ENCODE measurements around the gene THRB.

THRB gene

DNA sequence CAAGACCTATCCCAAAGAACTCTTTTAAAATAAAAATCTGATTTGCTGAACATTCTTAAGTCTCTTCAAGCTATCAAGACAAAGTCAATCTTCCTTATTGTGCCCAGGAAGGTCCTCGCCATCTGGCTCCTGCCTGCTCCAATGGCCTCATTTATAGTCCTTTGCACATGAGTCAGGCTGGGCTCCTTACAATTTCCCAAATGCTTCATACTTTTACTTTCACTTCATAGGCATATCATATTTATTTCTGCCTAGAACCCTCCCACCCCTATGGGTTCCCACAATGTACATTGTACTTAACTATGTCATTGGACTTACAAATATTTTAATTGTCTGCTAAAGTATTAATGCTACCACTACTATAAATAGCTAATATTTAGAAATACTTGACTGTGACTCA lies 9.1 kb downstream of the THRB start:
- no peak for DNase-seq

DNA sequence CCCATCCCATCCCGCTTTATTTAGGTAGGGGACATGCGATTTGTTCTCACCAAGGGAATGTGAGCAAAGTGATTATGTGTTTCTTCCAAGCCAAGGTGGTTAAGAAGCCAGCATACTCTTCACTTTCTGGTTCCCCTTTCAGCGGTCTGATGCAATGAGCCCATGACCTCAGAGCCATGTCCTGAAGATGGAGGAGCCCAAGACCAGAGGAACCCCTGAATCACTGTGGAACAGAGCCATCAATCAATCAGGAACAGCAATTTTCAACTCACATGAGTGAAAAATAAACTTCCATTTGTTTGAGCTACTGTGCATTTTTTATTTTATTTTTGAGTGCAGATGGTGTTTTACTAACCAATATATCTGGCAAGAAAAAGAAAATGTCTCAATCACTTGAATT lies 10.8 kb downstream of the THRB start:
- DNase-seq, result peak; percentile 32

GRCh38 chr3:24482096-24482705 lies 12.4 kb downstream of the THRB start:
- no peak for DNase-seq

DNA sequence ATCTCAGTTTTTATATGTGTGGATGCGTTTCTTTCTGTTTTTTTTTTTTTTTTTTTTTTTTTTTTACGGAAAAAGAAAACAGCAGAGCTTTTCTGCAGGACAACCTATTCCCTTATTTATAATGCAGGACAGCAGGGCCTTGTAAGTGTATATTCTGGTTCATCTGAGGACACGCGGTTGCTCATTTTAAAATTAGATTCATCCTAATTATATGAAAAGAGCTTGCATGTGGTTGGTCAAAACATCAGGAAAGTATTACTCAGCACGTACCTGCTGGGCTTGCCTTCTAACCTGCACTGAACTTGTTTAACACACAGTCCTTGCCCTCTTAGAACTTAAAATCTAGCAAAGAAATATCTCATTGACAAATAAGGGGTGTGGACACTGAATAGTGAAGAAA lies 13.5 kb downstream of the THRB start:
- no peak for DNase-seq

DNA sequence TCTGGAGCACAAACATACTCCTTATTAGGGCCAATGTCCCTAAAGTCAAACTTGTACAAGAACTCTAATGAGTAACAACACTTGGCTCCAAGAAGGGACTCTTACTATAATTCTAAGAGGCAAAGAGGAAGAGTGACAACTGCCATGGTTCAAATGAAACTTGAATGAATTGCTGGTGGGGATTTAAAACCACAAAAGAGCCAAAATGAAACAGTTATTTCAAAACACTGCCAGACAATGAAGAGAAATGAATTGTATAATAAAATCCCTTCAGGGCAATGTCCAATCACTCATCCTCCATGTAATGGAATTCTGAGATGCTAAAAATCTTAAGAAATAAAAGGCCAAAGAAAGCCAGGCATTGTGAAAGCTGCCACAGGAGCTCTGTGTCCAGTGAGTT lies 14.2 kb downstream of the THRB start:
- no peak for DNase-seq

GRCh38 chr3:24479816-24480215 lies 14.8 kb downstream of the THRB start:
- DNase-seq, result no peak

GRCh38 chr3:24476871-24477656 lies 17.6 kb downstream of the THRB start:
- no peak for DNase-seq

GRCh38 chr3:24475925-24476324 lies 18.7 kb downstream of the THRB start:
- DNase-seq, result no peak

DNA sequence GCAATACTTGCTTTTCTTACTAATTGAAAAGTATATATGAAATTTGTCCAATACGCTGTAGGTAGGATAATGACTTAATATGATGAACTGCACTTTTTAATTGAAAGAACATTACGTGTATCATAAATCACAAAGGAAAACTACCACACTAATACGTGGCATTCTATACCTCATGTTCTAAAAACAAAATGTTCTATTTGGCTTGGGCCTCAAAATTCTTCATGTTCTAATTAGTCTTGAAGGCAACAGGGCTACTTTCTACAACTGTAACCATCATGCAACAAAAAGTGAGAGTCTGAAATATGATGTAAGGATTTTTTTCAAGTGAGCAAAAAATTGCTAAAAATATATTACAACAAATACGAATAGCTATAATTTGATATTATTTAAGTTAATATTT lies 19.8 kb downstream of the THRB start:
- DNase-seq, result no peak

GRCh38 chr3:24472358-24472757 lies 22.3 kb downstream of the THRB start:
- DNase-seq, result no peak

DNA sequence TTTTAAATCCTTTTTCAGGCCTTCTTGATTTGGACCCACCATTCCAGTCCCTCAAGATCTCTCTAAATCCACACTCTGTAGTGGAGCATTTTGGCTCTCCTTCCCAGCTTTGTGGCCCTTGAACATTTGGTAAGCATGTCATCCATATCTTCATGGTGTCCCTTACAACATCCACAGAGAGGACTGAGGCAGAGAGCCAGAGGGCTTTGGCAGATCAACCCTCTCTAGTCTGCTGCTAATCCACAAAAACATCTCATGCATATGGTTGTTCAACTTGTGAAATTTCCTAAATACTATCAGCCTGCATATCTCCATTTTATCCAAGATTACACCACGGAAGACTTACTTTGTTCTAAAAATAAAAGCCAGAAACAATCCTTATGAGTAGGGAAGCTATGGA lies 23.2 kb downstream of the THRB start:
- DNase-seq, result no peak

- no peak for DNase-seq
Measured at GRCh38 chr3:24470277-24470676, 24.4 kb downstream of the THRB start.

- no peak for DNase-seq
Measured at GRCh38 chr3:24464389-24464788, 30.3 kb downstream of the THRB start.

- no peak for DNase-seq
Measured at GRCh38 chr3:24462737-24463136, 31.9 kb downstream of the THRB start.

GRCh38 chr3:24460974-24461373 lies 33.7 kb downstream of the THRB start:
- DNase-seq, result no peak

GRCh38 chr3:24457719-24458118 lies 36.9 kb downstream of the THRB start:
- DNase-seq, result no peak

GRCh38 chr3:24454856-24455255 lies 39.8 kb downstream of the THRB start:
- DNase-seq, result no peak

DNA sequence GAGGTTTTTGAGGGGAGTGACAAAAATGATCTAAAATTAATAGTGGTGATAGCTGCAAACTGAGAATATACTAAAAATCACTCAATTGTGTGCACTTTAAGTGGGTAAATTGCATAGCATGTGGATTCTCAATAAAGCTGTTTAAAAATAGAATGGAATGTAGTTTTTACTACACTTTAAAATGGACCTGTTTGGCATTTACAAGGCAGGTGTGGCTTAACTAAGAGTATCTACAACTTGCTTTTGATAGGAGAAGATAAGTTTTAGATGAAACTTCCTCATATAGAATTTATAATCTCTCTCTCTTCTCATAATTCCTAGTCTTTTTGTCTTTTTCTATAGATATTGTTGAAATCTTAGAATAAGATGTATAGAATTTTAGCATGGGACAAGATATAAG lies 40.3 kb downstream of the THRB start:
- DNase-seq, result no peak

GRCh38 chr3:24451461-24452099 lies 43.1 kb downstream of the THRB start:
- DNase-seq, result no peak

- DNase-seq, result no peak
Measured at GRCh38 chr3:24450160-24450907, 44.3 kb downstream of the THRB start.

DNA sequence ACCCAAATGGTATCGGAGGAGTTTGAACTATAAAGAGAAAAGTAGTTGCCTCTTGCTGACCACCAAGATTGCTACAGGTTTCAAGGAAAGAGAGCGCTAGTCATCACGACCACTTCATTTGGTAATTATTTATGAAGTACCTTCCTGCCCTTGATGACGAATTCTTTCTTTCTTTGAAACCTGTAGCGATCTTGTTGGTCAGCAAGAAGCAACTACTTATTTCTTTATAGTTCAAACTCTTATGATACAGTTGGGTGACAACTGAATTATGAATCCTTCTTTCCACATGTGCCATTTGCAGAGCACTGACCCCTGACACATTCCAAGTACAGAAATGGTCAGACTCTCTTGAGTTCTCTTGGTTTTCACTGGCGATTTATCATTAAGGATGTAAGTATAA lies 46.8 kb downstream of the THRB start:
- no peak for DNase-seq

- DNase-seq, result no peak
Measured at GRCh38 chr3:24446032-24446431, 48.6 kb downstream of the THRB start.

DNA sequence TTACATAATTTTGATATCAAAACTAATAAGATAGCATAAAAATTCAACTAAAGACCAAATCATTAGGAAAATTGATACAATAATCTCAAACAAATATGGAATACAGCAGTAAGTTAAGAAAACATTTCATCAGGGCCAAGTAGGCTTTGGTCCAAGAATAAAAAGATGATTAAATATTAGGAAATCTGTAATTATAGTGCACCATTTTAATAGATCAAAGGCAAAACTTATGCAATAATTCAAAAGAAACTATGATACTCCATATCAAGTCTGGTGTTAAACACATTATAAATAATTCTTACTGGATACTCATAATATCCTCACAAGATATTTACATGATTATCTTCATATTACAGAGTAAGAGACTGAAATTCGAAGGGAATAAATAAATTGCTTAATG lies 51.2 kb downstream of the THRB start:
- DNase-seq, result no peak

Data from hematopoietic multipotent progenitor cell treated with erythropoietin and hydrocortisone succinate and interleukin-3 and kit ligand, for 8 days (in vitro differentiated cells).